ENCODE measurements around the gene PMM2. TPM values are rescaled to one million over a fixed set of nuclear protein-coding genes. Genes with fewer than 3 reads are reported as not detected.
A peak's percentile ranks its signal among the peaks of the same experiment; 100 is the strongest.

Gene PMM2
- total RNA-seq, 1 donor from 2014 or later, result 29.9 TPM

- DNase-seq (ENCODE audit: low read depth), result no peak
- H3K4me3 ChIP-seq (ENCODE audit: low read depth, low read length), result no peak overlapping the region
- no peaks in the 10 kb centered on the region for H3K27me3 ChIP-seq (ENCODE audit: control insufficient read depth, insufficient read depth, low read length)
- H3K36me3 ChIP-seq (ENCODE audit: control insufficient read depth, insufficient read depth, low read length), result no peaks in the 10 kb centered on the region
- no peak for TF ChIP-seq CTCF (IDR thresholded peaks at IDR 0.05; ENCODE audit: insufficient read depth, low read length, poor library complexity, severe bottlenecking)
Observed at GRCh38 chr16:8818504-8819270, 21.0 kb downstream of the PMM2 start.

- H3K27me3 ChIP-seq (ENCODE audit: control insufficient read depth, insufficient read depth, low read length), result no peaks in the 10 kb centered on the region
- no peak overlapping the region for H3K4me3 ChIP-seq (ENCODE audit: low read depth, low read length)
- no peak for DNase-seq (ENCODE audit: low read depth)
- no peak for TF ChIP-seq CTCF (IDR thresholded peaks at IDR 0.05; ENCODE audit: insufficient read depth, low read length, poor library complexity, severe bottlenecking)
- H3K36me3 ChIP-seq (ENCODE audit: control insufficient read depth, insufficient read depth, low read length), result no peaks in the 10 kb centered on the region
Observed at GRCh38 chr16:8819411-8820034, 21.9 kb downstream of the PMM2 start.

GRCh38 chr16:8822403-8822802 lies 24.8 kb downstream of the PMM2 start:
- TF ChIP-seq CTCF (IDR thresholded peaks at IDR 0.05; ENCODE audit: insufficient read depth, low read length, poor library complexity, severe bottlenecking), result no peak
- H3K36me3 ChIP-seq (ENCODE audit: control insufficient read depth, insufficient read depth, low read length), result no peaks in the 10 kb centered on the region
- no peak for DNase-seq (ENCODE audit: low read depth)
- no peaks in the 10 kb centered on the region for H3K27me3 ChIP-seq (ENCODE audit: control insufficient read depth, insufficient read depth, low read length)
- no peak overlapping the region for H3K4me3 ChIP-seq (ENCODE audit: low read depth, low read length)

GRCh38 chr16:8826278-8826879 lies 28.7 kb downstream of the PMM2 start:
- no peaks in the 10 kb centered on the region for H3K36me3 ChIP-seq (ENCODE audit: control insufficient read depth, insufficient read depth, low read length)
- no peak for TF ChIP-seq CTCF (IDR thresholded peaks at IDR 0.05; ENCODE audit: insufficient read depth, low read length, poor library complexity, severe bottlenecking)
- DNase-seq (ENCODE audit: low read depth), result no peak
- H3K27me3 ChIP-seq (ENCODE audit: control insufficient read depth, insufficient read depth, low read length), result no peaks in the 10 kb centered on the region
- no peak overlapping the region for H3K4me3 ChIP-seq (ENCODE audit: low read depth, low read length)

- no peak for TF ChIP-seq CTCF (IDR thresholded peaks at IDR 0.05; ENCODE audit: insufficient read depth, low read length, poor library complexity, severe bottlenecking)
- peak; percentile 26 for DNase-seq (ENCODE audit: low read depth)
- Histone ChIP-seq H3K36me3 (ENCODE audit: control insufficient read depth, insufficient read depth, low read length) (peaks cover 2% of the 10 kb centered on the region), H3K27me3 (ENCODE audit: control insufficient read depth, insufficient read depth, low read length) (no peaks in the 10 kb centered on the region), H3K4me3 (ENCODE audit: low read depth, low read length) (no peak overlapping the region)
Observed at GRCh38 chr16:8828541-8829165, 31.0 kb downstream of the PMM2 start.

Data from kidney epithelial cell (primary cell).